Epithelial cell of esophagus (primary cell): ENCODE data around the gene ZBTB6.

ENCODE experiments used
- DNase-seq: peaks from one replicate; pipeline ENCODE4 v3.0.0; 2010; ENCODE audit warnings: low read depth
- H3K4me3 ChIP-seq: 2 replicates; pipeline ENCODE4 v1.5.1; 2011; ENCODE audit warnings: mild to moderate bottlenecking, low read length, control low read depth
- CTCF ChIP-seq: IDR thresholded peaks from 2 replicates; pipeline ENCODE4 v1.5.1; 2011; ENCODE audit warnings: low read depth, mild to moderate bottlenecking, low read length, control low read depth, inconsistent platforms; ENCODE audit not compliant: insufficient read depth; ENCODE audit errors: missing control alignments

The ZBTB6 gene

GRCh38 chr9:122866079-122866478, 47.0 kb downstream of the ZBTB6 start:
- no peak for TF ChIP-seq CTCF
- DNase-seq = no peak
- H3K4me3 ChIP-seq = no peak overlapping the region

DNA sequence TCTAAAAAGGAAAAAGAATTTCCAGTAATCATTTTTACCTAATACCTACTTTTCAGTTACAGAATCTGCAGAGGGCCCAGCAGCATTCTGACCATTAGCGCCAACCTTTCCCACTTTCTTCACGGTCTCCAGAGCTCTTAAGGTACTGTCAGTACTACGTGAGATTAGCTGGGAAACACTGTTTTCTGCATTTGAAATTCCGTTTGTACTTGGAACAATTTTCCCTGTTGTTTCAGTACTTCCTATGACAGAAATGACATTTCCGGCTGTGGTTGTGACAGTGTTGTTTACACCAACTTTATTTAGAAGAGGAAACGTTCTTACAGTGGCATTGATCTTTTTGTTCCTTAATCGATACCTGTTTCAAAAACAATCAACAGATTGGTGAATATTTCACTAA, 47.8 kb downstream of the ZBTB6 start:
- no peak for DNase-seq
- TF ChIP-seq CTCF = no peak
- no peak overlapping the region for H3K4me3 ChIP-seq

- no peak for DNase-seq
- no peak for TF ChIP-seq CTCF
- H3K4me3 ChIP-seq = no peak overlapping the region
These were observed 49.7 kb downstream of the ZBTB6 start for GRCh38 chr9:122863407-122863806.

DNA sequence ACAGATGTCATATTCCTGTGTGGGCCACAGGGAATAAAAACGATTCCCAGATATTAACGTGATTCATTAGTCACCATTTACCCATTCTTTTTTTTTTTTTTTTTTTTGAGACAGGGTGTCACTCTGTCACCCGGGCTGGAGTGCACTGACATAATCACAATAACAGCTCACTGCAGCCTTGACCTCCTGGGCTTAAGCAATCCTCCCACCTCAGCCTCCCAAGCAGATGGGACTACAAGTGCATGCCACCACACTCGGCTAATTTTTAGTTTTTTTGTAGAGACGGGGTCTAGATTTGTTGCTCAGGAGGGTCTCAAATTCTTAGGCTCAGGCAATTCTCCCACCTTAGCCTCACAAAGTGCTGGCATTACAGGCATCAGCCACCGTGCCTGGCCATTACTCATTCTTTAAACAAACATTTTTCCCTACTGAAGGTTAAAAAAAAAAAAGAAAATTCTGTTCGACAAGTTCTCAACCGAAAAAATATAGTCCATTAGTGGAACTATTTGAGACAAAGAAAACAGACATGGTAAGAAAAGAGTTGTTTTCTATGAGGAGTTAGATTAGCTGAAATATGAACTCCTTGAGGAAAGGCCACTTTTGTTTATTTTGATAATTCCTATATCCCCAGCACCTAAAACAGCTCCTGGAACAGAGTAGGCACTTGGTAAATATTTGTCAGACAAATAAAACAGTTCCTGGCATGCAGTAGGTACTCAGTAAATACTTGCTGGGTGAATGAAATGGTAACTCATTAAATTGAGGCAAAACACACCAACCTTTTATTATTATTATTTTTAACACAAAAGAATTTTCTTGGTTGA, 52.6 kb downstream of the ZBTB6 start:
- TF ChIP-seq CTCF = no peak
- no peak overlapping the region for H3K4me3 ChIP-seq
- DNase-seq = no peak
